VCaP (cell line): ENCODE measurements around the gene SLC4A4.

Experiments
- H3K27ac ChIP-seq: fragments of 450-650 bp; 2 replicates; pipeline ENCODE4 v1.5.1; 2017
- CTCF ChIP-seq: fragments of 450-650 bp; conservative IDR thresholded peaks from 2 replicates; pipeline ENCODE4 v1.5.1; 2017; ENCODE audit warnings: mild to moderate bottlenecking, moderate library complexity

The SLC4A4 gene

GRCh38 chr4:71587995-71588394 is 249.2 kb downstream of the SLC4A4 start:
- no peak overlapping the region for H3K27ac ChIP-seq
- TF ChIP-seq CTCF, result no peak

GRCh38 chr4:71592793-71593192 is 254.0 kb downstream of the SLC4A4 start:
- no peak overlapping the region for H3K27ac ChIP-seq
- TF ChIP-seq CTCF, result no peak

- TF ChIP-seq CTCF, result no peak
- H3K27ac ChIP-seq, result no peak overlapping the region
Observed at GRCh38 chr4:71593311-71593710, 254.5 kb downstream of the SLC4A4 start.

GRCh38 chr4:71595576-71596108 is 256.8 kb downstream of the SLC4A4 start:
- no peak overlapping the region for H3K27ac ChIP-seq
- no peak for TF ChIP-seq CTCF

GRCh38 chr4:71599578-71599977 is 260.8 kb downstream of the SLC4A4 start:
- TF ChIP-seq CTCF, result no peak
- no peak overlapping the region for H3K27ac ChIP-seq

GRCh38 chr4:71602289-71602900 is 263.6 kb downstream of the SLC4A4 start:
- H3K27ac ChIP-seq, result no peak overlapping the region
- TF ChIP-seq CTCF, result no peak

- TF ChIP-seq CTCF, result no peak
Observed at GRCh38 chr4:71604785-71605184, 266.0 kb downstream of the SLC4A4 start.

More at GRCh38 chr4:71604785-71605184, 266.0 kb downstream of the SLC4A4 start:
- no peak overlapping the region for H3K27ac ChIP-seq
